Effector CD8-positive, alpha-beta T cell (primary cell): Measurements from ENCODE around the gene CFAP141.
"Not testable (repeated sequence)": the region's sequence is repeated elsewhere in the genome, so short reads cannot be mapped to it uniquely, and the experiment has no call there.

ENCODE experiments used
- DNase-seq: peaks from one replicate; lab custom pipeline; 2025; lab: John Stamatoyannopoulos, UW

The CFAP141 gene

GRCh38 chr1:154208677-154209388 is 2.7 kb upstream of the CFAP141 start:
- DNase-seq = no peak

DNA sequence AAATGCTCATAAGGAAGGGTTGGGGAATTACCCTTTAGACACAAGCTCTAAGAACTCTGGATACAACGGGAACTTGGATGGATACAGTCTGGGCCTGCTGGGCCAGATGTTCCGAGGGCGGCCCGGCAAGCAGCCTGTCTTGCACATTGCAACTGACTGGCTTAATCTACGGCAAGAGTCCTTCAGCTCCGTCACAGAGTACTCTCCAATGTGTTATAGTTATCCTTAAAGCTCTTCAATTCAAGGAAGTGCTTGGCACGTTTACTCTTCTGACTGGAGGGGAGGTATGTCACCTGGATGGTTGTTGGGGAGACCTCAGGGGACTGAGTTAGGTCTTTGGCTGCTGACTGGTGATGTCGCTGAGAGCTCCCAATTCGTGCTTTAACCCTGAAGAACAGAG is 1.1 kb upstream of the CFAP141 start:
- DNase-seq = no peak

- not testable (repeated sequence) for DNase-seq
Observed at GRCh38 chr1:154205778-154206177, 355 bp downstream of the CFAP141 start.

DNA sequence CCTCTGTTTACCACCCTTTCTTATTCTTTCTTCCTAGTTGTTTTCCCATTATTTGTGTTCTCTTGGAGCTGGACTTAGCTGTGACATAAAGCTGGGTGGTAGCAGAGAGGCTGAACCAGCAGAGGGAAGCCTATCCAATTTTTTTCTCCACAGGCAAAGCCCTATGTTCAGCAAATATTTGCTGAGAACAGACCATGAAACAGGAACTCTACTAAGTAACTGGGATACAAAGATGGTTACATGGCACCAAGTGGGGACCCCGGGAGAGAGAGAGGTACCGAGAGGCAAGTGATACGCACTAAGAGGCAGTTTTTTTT is 6.6 kb downstream of the CFAP141 start:
- no peak for DNase-seq

DNA sequence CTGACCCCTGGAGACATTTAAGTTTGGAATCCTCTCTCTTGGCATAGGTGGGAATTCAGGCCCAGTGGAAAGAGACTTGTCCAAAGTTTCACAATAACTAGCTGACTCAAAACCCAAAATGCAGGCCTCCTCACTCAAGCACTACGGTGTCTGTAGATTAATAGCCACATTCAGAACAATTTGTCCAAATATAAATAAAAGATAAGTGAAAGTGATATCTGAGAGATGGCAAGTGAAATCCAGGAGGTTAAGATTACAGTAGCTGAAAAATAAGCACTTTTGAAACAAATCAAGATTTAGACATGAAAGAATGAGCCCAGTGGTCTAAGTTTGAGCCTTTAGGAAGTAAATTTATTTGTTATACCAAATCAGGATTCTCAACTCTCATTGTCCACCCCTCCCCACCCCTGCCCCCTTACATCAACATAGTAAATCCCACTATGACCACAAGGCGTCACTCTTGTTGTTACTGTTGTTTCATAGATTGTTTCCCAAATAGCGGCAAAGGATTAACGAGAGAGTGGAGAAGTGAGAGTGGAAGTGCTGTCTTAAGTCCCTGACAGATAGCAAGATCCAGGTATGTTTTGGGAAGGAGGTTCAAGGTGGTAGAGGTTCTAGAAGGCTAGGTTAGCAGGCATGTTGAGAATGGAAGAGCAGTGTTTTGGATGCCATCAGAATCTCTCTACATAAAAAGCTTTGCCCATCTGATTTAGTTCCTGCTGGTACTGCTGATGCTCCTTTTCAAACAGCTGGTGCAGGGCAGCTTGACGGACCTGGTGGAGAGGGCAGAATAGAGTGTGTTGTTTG is 7.2 kb downstream of the CFAP141 start:
- peak; percentile 3 for DNase-seq

- no peak for DNase-seq
Observed at GRCh38 chr1:154193821-154194220, 12.3 kb downstream of the CFAP141 start.

DNA sequence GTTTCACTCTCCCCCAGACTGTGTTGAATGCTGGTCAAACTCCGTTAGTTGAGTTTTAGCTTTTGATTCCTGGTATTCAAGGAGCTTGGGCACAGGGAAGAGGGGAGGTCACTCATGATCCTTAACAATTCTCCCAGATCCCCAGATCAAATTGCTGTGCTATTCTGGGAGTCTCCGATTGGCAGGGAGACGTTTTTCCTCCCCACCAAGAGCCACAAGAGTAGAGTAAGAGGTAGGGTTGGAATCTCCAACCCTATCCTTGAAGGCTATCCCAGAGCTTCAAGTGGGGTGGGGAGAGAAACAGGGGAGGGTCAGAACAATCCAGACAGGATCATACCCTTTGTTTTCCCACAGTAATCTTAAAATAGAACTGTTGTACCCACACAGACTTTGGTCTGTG is 13.7 kb downstream of the CFAP141 start:
- DNase-seq = no peak

DNA sequence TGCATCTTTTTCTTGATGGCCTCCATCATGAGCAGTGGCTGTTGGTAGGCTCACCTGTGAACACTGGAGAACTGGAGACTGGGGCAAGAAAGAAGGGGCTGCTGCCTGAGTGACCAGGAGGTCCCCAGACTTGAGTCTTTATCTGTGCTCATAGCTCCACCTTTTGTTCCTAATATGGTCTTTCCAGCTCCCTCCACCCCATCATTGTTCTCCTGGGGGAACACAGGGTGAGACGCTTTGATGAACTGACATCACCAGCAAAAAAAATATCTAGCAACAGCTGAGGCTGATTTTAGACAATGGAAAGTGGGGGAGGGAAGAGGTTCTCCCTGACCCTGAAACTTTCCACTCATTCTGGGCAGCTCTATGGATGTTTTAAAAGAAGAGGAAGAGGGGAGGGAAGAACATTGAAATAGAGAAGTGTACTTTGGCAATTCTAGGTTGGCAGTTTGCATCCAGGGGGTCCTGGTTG is 14.1 kb downstream of the CFAP141 start, which contains the start of gene TPM3:
Gene TPM3 (minus strand): TSS at position 111 of the 472 bp plus-strand sequence. CDS start 82 bp downstream, at position 29.
- DNase-seq = no peak

GRCh38 chr1:154190550-154190949 is 15.6 kb downstream of the CFAP141 start:
- DNase-seq = no peak

GRCh38 chr1:154186852-154187501 is 19.2 kb downstream of the CFAP141 start:
- DNase-seq = no peak

DNA sequence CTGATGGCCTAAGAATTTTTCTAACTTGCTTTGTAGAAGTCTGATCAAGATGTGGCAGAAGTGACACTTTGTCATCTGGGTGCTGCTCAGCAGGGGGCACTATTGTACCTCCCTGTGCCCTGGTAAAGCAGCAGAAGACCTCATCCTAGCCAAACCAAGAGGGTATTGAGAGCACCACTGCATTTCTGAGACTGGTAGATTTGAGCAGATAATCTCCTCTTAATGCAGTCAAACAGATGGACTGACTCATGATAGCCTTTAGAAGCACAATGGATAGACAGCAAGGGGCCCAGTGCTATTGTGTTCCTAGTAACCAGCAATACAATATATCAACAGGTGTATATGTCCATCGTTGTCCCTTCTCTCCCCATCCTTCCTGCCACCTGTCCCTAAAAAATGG is 20.0 kb downstream of the CFAP141 start:
- peak; percentile 21 for DNase-seq

GRCh38 chr1:154183046-154183915 is 22.9 kb downstream of the CFAP141 start:
- DNase-seq = peak; percentile 88

DNA sequence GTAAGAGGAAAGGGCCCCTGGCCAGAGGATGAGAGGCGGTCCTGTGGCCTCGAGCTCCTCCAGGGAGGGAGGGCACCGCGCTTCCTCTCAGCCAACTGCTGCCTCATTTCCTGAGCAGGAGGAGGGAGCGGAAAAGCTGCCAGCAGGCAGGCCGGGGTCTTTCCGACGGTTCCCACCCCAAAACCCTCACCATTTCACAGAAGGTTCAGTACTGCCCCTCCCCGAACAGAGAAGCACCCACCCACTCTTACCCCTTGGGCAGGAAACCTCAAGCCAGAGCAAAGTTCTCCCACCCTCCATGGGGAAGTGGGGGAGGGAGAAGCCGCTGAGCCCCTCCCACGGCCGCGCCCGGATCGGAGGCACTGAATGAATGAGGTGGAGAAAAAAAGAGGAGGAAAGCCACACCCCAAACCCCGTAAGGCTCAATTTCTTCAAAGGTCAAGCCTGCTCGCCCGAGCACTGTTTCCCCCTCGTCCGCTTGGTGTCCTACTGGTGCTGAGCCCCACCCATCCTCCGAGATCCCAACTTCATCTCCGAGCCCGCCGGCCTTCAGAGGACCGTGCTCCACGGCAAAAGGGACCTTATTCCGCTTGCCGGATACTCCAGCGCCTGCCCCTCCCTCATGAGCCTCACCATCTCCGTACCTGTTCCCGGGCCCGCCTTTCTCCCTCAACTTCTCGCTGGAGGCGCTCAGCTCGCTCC is 23.6 kb downstream of the CFAP141 start:
- DNase-seq = peak; percentile 58

DNA sequence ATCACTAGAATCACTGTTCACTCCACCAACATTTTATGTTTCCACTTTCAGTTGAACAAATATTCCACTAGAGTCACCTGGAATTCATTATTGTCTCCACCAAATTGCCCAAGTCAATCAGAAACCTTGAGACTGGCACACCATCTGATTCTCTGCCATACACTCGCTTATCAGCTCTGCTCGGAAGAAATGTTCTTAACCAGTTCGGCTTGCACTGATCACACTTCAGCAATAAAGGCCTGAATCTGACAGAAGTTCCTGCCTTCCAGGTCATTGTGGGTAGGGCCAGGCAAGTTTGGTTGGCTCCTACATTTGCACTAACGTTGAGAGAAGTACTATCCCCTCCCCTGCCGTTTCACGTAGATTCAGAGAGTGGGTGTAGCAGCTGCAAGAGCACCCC is 24.2 kb downstream of the CFAP141 start:
- no peak for DNase-seq

- DNase-seq = no peak
Observed at GRCh38 chr1:154179946-154180687, 26.0 kb downstream of the CFAP141 start.

- DNase-seq = no peak
Observed at GRCh38 chr1:154178911-154179811, 27.0 kb downstream of the CFAP141 start.

GRCh38 chr1:154178013-154178412 is 28.1 kb downstream of the CFAP141 start:
- DNase-seq = no peak

GRCh38 chr1:154176337-154176736 is 29.8 kb downstream of the CFAP141 start:
- no peak for DNase-seq

- no peak for DNase-seq
Observed at GRCh38 chr1:154174654-154175053, 31.5 kb downstream of the CFAP141 start.
